HCT116 (cell line): ENCODE measurements around the gene DNMT3A. TPM values are rescaled to one million over a fixed set of nuclear protein-coding genes. Genes with fewer than 3 reads are reported as not detected.

Source experiments
- ATAC-seq: fragments of 200-7000 bp; cut with Tn5 transposase; 2 replicates; pipeline ENCODE4 v1.9.1; 2020; ENCODE audit warnings: mild to moderate bottlenecking, moderate library complexity
- BruUV-seq: library from RNA; stranded (reverse); fragments of 400-500 nt; replicated peaks from 2 replicates; lab custom pipeline; 2021; lab: Mats Ljungman, UMichigan
- CTCF ChIA-PET: fragments of 300-600 bp; sonication (Branson Sonifier 250); formaldehyde crosslinking; loops from one replicate; lab custom pipeline; 2021; ENCODE audit warnings: antibody characterized with exemption; lab: Charles Lee
- POLR2A ChIA-PET: fragments of 300-600, 350-600 bp; sonication (Branson Sonifier 250); formaldehyde crosslinking; loops from one replicate; lab custom pipeline; 2021; ENCODE audit warnings: antibody characterized with exemption; lab: Charles Lee
- RAD21 ChIA-PET, 2 experiments: fragments of 300-600 bp; sonication (Branson Sonifier 250); formaldehyde crosslinking; loops; one replicate each; lab custom pipeline; 2023; ENCODE audit warnings: low total read pairs in 2 of 2; ENCODE audit not compliant: uncharacterized antibody in 2 of 2, unreplicated experiment in 2 of 2, low non-redundant PET in 1 of 2; lab: Charles Lee
- DNase-seq: peaks from one replicate; pipeline ENCODE4 v3.0.0-alpha.2; 2010; ENCODE audit warnings: low read depth, low spot score
- H2AFZ ChIP-seq: fragments of 200-600 bp; shearing (Covaris generic), sonication (generic); 2 replicates; pipeline ENCODE4 v1.6.1; 2017; ENCODE audit warnings: low read depth, mixed run types, mixed read lengths, antibody characterized with exemption, low read length; ENCODE audit not compliant: poor library complexity, severe bottlenecking
- H3K27ac ChIP-seq: 2 replicates; pipeline ENCODE4 v1.5.1; 2012; ENCODE audit warnings: low read depth, low read length
- H3K27me3 ChIP-seq: fragments of 200-600 bp; sonication (generic); 2 replicates; pipeline ENCODE4 v1.6.1; 2016; ENCODE audit warnings: mixed run types, low read length, mixed read lengths; ENCODE audit not compliant: insufficient read depth
- H3K36me3 ChIP-seq, 2 experiments: fragments of 200-500 bp in 1 of 2; fragments of 200-600 bp in 1 of 2; sonication (Bioruptor generic) in 1 of 2; sonication (generic) in 1 of 2; 2 replicates each; pipeline versions ENCODE4 v1.5.1 to v1.6.1; 2014 to 2016; ENCODE audit warnings: low read length in 2 of 2, inconsistent platforms in 1 of 2, mixed read lengths in 1 of 2, mixed run types in 1 of 2; ENCODE audit not compliant: insufficient read depth in 2 of 2, control insufficient read depth in 1 of 2
- H3K4me1 ChIP-seq, 2 experiments: fragments of 200-600 bp in 1 of 2; sonication (generic) in 1 of 2; 2 replicates each; pipeline versions ENCODE4 v1.5.1 to v1.6.1; 2012 to 2017; ENCODE audit warnings: low read length in 2 of 2, inconsistent platforms in 1 of 2, mild to moderate bottlenecking in 1 of 2, mixed read lengths in 1 of 2, mixed run types in 1 of 2, moderate library complexity in 1 of 2; ENCODE audit not compliant: insufficient read depth in 2 of 2, control insufficient read depth in 1 of 2
- H3K4me2 ChIP-seq: fragments of 200-600 bp; sonication (generic); 2 replicates; pipeline ENCODE4 v1.6.1; 2017; ENCODE audit warnings: mixed run types, low read length, mixed read lengths
- H3K4me3 ChIP-seq, 2 experiments: fragments of 200-600 bp in 1 of 2; sonication (generic) in 1 of 2; replicated peaks in 1 of 2; 2 replicates each; pipeline ENCODE4 v1.5.1; 2011 to 2016; ENCODE audit warnings: low read length in 2 of 2, control low read depth in 1 of 2, low read depth in 1 of 2, mild to moderate bottlenecking in 1 of 2, mixed read lengths in 1 of 2, mixed run types in 1 of 2
- H3K79me2 ChIP-seq: fragments of 200-600 bp; sonication (generic); 2 replicates; pipeline ENCODE4 v1.6.1; 2017; ENCODE audit warnings: mild to moderate bottlenecking, mixed run types, low read length, moderate library complexity, mixed read lengths; ENCODE audit not compliant: insufficient read depth
- H3K9ac ChIP-seq: fragments of 200-600 bp; sonication (generic); 2 replicates; pipeline ENCODE4 v1.6.1; 2016; ENCODE audit warnings: low read length, mixed read lengths
- H3K9me2 ChIP-seq: fragments of 200-600 bp; sonication (generic), shearing (Covaris generic); 2 replicates; pipeline ENCODE4 v1.6.1; 2017; ENCODE audit warnings: mixed run types, mild to moderate bottlenecking, moderate library complexity; ENCODE audit not compliant: insufficient read depth
- H3K9me3 ChIP-seq, 2 experiments: fragments of 200-500 bp in 1 of 2; fragments of 200-600 bp in 1 of 2; sonication (Bioruptor generic) in 1 of 2; sonication (generic) in 1 of 2; 2 replicates each; pipeline ENCODE4 v1.6.1; 2014 to 2017; ENCODE audit warnings: low read length in 2 of 2, mixed read lengths in 2 of 2, inconsistent platforms in 1 of 2, low read depth in 1 of 2, mild to moderate bottlenecking in 1 of 2, mixed run types in 1 of 2, moderate library complexity in 1 of 2; ENCODE audit not compliant: control insufficient read depth in 1 of 2, insufficient read depth in 1 of 2
- H4K20me1 ChIP-seq: fragments of 200-600 bp; sonication (generic), shearing (Covaris generic); 2 replicates; pipeline ENCODE4 v1.6.1; 2017; ENCODE audit warnings: mixed run types, mild to moderate bottlenecking, moderate library complexity; ENCODE audit not compliant: insufficient read depth
- CBX3 ChIP-seq: IDR thresholded peaks from 2 replicates; pipeline ENCODE4 v1.6.1; 2012; ENCODE audit warnings: low read depth
- CEBPB ChIP-seq: IDR thresholded peaks from 2 replicates; pipeline ENCODE4 v1.6.1; 2012; ENCODE audit warnings: low read depth
- ELF1 ChIP-seq: IDR thresholded peaks from 2 replicates; pipeline ENCODE4 v1.6.1; 2012; ENCODE audit warnings: low read depth, borderline replicate concordance
- EZH2phosphoT487 ChIP-seq: fragments of 200-600 bp; IDR thresholded peaks from 2 replicates; pipeline ENCODE4 v1.6.1; 2018; ENCODE audit warnings: antibody characterized with exemption, borderline replicate concordance
- FOSL1 ChIP-seq: IDR thresholded peaks from 2 replicates; pipeline ENCODE4 v1.6.1; 2012; ENCODE audit warnings: low read depth
- JUND ChIP-seq: IDR thresholded peaks from 2 replicates; pipeline ENCODE4 v1.6.1; 2012
- POLR2A ChIP-seq: IDR thresholded peaks from 2 replicates; pipeline ENCODE4 v1.7.0; 2011; ENCODE audit warnings: borderline replicate concordance; ENCODE audit not compliant: insufficient read depth, insufficient read length; ENCODE audit errors: extremely low read depth
- RAD21 ChIP-seq: IDR thresholded peaks from 2 replicates; pipeline ENCODE4 v1.6.1; 2012; ENCODE audit warnings: low read depth, mild to moderate bottlenecking
- SIN3A ChIP-seq: IDR thresholded peaks from 2 replicates; pipeline ENCODE4 v1.6.1; 2012; ENCODE audit warnings: low read depth
- SP1 ChIP-seq: IDR thresholded peaks from 2 replicates; pipeline ENCODE4 v1.6.1; 2012; ENCODE audit warnings: low read depth
- TCF7L2 ChIP-seq: IDR thresholded peaks from 2 replicates; pipeline ENCODE4 v1.7.0; 2011; ENCODE audit warnings: borderline replicate concordance, inconsistent platforms; ENCODE audit not compliant: insufficient read depth, insufficient read length; ENCODE audit errors: extremely low read depth
- YY1 ChIP-seq: IDR thresholded peaks from 2 replicates; pipeline ENCODE4 v1.6.1; 2011; ENCODE audit warnings: low read length, low read depth, moderate library complexity, mild to moderate bottlenecking; ENCODE audit not compliant: insufficient replicate concordance; ENCODE audit errors: extremely low read depth
- ZFX ChIP-seq: fragments of 450-650 bp; IDR thresholded peaks from 2 replicates; pipeline ENCODE4 v1.6.1; 2017
- ZNF274 ChIP-seq: fragments of 200-500 bp; sonication (Bioruptor generic); IDR thresholded peaks from 2 replicates; pipeline ENCODE4 v1.6.1; 2014; ENCODE audit warnings: mild to moderate bottlenecking, low read depth, low read length, inconsistent platforms
- intact Hi-C: fragments of 100-400 bp; cut with micrococcal nuclease; formaldehyde crosslinking; loops from 2 replicates; pipeline ENCODE4 v1.10.0; 2022
- total RNA-seq: library from RNA; stranded (reverse); gene quantifications from one replicate; pipeline ENCODE4 v1.2.1, GENCODE V29; 2021; ENCODE audit not compliant: unreplicated experiment
- TF ChIP-seq, protein P1 (sequence below): IDR thresholded peaks from 2 replicates; pipeline ENCODE4 v1.6.1; 2011; ENCODE audit warnings: mild to moderate bottlenecking, low read length, moderate library complexity; ENCODE audit not compliant: insufficient replicate concordance; ENCODE audit errors: extremely low read depth
- TF ChIP-seq, protein P2 (sequence below), 3 experiments: fragments of 200-600 bp in 1 of 3; sonication (generic) in 1 of 3; IDR thresholded peaks in 2 of 3; conservative IDR thresholded peaks in 1 of 3; 2 replicates each; pipeline ENCODE4 v1.5.1; 2012 to 2017; ENCODE audit warnings: low read depth in 2 of 3, low read length in 2 of 3, antibody characterized with exemption in 1 of 3, borderline replicate concordance in 1 of 3, control low read depth in 1 of 3, mild to moderate bottlenecking in 1 of 3, mixed read lengths in 1 of 3, mixed run types in 1 of 3, moderate library complexity in 1 of 3; ENCODE audit not compliant: insufficient read depth in 1 of 3
- TF ChIP-seq, protein P3 (sequence below): IDR thresholded peaks from 2 replicates; pipeline ENCODE4 v1.6.1; 2012
- TF ChIP-seq, protein P4 (sequence below): IDR thresholded peaks from 2 replicates; pipeline ENCODE4 v1.6.1; 2012; ENCODE audit warnings: low read depth

DNMT3A gene
- total RNA-seq, 1 experiment from 2014 or later = 14.3 TPM

DNA sequence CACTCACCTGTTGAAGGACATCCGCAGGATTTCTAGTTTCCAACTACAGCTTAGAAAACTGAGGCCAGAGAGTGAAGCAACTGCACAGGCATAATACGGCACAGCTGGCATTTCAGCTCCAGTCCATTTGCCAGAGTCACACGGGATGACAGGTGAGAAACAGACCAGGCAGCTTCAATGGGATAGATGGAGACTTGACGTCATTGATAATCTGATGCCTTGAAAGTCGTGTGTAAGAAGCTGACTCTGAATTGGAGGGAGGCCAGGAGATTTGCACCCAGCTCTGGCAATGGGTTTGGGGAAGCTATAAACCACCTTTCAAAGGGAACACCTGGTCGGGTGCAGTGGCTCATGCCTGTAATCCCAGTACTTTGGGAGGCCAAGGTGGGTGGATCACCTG lies 12.4 kb upstream of the DNMT3A start:
- ChIA-PET RAD21 (no interaction called here), CTCF (interaction anchor here (0.7 to 1.6 kb wide), 2 partner anchors 8 to 356 kb away, joined by 3 to 5 read pairs; no protein-coding TSS in a partner anchor), POLR2A (no interaction called here)
- H3K9me3 ChIP-seq = no peaks in the 10 kb centered on the region
- H3K27ac ChIP-seq = no peak overlapping the region
- intact Hi-C loops = no loop called here
- H3K4me2 ChIP-seq = no peak overlapping the region
- peaks cover 0 to 6% of the 10 kb centered on the region in 2 experiments; a peak in 2 of 4 replicates for H3K4me1 ChIP-seq
- no peaks in the 10 kb centered on the region for H3K79me2 ChIP-seq
- no TSS peak for BruUV-seq
- H4K20me1 ChIP-seq = no peaks in the 10 kb centered on the region
- DNase-seq = no peak
- H2AFZ ChIP-seq = no peak overlapping the region
- TF ChIP-seq, protein P1, sequence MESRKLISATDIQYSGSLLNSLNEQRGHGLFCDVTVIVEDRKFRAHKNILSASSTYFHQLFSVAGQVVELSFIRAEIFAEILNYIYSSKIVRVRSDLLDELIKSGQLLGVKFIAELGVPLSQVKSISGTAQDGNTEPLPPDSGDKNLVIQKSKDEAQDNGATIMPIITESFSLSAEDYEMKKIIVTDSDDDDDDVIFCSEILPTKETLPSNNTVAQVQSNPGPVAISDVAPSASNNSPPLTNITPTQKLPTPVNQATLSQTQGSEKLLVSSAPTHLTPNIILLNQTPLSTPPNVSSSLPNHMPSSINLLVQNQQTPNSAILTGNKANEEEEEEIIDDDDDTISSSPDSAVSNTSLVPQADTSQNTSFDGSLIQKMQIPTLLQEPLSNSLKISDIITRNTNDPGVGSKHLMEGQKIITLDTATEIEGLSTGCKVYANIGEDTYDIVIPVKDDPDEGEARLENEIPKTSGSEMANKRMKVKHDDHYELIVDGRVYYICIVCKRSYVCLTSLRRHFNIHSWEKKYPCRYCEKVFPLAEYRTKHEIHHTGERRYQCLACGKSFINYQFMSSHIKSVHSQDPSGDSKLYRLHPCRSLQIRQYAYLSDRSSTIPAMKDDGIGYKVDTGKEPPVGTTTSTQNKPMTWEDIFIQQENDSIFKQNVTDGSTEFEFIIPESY = no peak
- TF ChIP-seq, protein P2, sequence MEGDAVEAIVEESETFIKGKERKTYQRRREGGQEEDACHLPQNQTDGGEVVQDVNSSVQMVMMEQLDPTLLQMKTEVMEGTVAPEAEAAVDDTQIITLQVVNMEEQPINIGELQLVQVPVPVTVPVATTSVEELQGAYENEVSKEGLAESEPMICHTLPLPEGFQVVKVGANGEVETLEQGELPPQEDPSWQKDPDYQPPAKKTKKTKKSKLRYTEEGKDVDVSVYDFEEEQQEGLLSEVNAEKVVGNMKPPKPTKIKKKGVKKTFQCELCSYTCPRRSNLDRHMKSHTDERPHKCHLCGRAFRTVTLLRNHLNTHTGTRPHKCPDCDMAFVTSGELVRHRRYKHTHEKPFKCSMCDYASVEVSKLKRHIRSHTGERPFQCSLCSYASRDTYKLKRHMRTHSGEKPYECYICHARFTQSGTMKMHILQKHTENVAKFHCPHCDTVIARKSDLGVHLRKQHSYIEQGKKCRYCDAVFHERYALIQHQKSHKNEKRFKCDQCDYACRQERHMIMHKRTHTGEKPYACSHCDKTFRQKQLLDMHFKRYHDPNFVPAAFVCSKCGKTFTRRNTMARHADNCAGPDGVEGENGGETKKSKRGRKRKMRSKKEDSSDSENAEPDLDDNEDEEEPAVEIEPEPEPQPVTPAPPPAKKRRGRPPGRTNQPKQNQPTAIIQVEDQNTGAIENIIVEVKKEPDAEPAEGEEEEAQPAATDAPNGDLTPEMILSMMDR (IDR thresholded peaks at IDR 0.05 in 2 of 3, conservative IDR thresholded peaks at IDR 0.05 in 1 of 3; ENCODE audit: borderline replicate concordance in 1 of 3, insufficient read depth in 1 of 3, low read depth in 2 of 3, low read length in 2 of 3) = no peak
- TF ChIP-seq, protein P3, sequence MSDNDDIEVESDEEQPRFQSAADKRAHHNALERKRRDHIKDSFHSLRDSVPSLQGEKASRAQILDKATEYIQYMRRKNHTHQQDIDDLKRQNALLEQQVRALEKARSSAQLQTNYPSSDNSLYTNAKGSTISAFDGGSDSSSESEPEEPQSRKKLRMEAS = no peak
- TF ChIP-seq POLR2A = no peak
- no peak for TF ChIP-seq SP1
- TF ChIP-seq CBX3 = no peak
- TF ChIP-seq, protein P4, sequence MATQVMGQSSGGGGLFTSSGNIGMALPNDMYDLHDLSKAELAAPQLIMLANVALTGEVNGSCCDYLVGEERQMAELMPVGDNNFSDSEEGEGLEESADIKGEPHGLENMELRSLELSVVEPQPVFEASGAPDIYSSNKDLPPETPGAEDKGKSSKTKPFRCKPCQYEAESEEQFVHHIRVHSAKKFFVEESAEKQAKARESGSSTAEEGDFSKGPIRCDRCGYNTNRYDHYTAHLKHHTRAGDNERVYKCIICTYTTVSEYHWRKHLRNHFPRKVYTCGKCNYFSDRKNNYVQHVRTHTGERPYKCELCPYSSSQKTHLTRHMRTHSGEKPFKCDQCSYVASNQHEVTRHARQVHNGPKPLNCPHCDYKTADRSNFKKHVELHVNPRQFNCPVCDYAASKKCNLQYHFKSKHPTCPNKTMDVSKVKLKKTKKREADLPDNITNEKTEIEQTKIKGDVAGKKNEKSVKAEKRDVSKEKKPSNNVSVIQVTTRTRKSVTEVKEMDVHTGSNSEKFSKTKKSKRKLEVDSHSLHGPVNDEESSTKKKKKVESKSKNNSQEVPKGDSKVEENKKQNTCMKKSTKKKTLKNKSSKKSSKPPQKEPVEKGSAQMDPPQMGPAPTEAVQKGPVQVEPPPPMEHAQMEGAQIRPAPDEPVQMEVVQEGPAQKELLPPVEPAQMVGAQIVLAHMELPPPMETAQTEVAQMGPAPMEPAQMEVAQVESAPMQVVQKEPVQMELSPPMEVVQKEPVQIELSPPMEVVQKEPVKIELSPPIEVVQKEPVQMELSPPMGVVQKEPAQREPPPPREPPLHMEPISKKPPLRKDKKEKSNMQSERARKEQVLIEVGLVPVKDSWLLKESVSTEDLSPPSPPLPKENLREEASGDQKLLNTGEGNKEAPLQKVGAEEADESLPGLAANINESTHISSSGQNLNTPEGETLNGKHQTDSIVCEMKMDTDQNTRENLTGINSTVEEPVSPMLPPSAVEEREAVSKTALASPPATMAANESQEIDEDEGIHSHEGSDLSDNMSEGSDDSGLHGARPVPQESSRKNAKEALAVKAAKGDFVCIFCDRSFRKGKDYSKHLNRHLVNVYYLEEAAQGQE = no peak
- TF ChIP-seq YY1 = no peak
- TF ChIP-seq RAD21 = no peak
- TF ChIP-seq TCF7L2 = no peak
- no peak for TF ChIP-seq ELF1
- no peak for TF ChIP-seq EZH2phosphoT487
- TF ChIP-seq SIN3A = no peak
- TF ChIP-seq ZFX = no peak
- TF ChIP-seq FOSL1 = no peak
- TF ChIP-seq ZNF274 = no peak
- no peak for TF ChIP-seq JUND
- no peak for TF ChIP-seq CEBPB
- TF ChIP-seq, all 23 proteins: peak for 0
- ATAC-seq = no peak
- Histone ChIP-seq H3K4me3 (no peak overlapping the region), H3K9me2 (no peaks in the 10 kb centered on the region), H3K9ac (no peak overlapping the region), H3K27me3 (no peaks in the 10 kb centered on the region), H3K36me3 (no peaks in the 10 kb centered on the region)
